Measurements from ENCODE around the gene CPLANE2. TPM values are rescaled to one million over a fixed set of nuclear protein-coding genes. Genes with fewer than 3 reads are reported as not detected.

CPLANE2 gene
- total RNA-seq, 1 donor from 2014 or later, result 8.6 TPM

- H4K20me1 ChIP-seq (ENCODE audit: insufficient read depth, low read length), result no peaks in the 10 kb centered on the region
- peaks cover 26% of the 10 kb centered on the region for H3K4me1 Mint-ChIP-seq (ENCODE audit: low read depth, unreplicated experiment)
- no peak overlapping the region for H3K4me3 Mint-ChIP-seq (ENCODE audit: unreplicated experiment)
- no peak overlapping the region for H3K9ac ChIP-seq (ENCODE audit: low read length)
- H2AFZ ChIP-seq (ENCODE audit: low read depth, low read length), result no peak overlapping the region
- H3K36me3 Mint-ChIP-seq (ENCODE audit: low read depth, unreplicated experiment), result no peaks in the 10 kb centered on the region
- H3K79me2 ChIP-seq (ENCODE audit: insufficient read depth, low read length), result no peaks in the 10 kb centered on the region
- peaks cover 30% of the 10 kb centered on the region for H3K4me1 ChIP-seq (ENCODE audit: insufficient read depth, low read length)
- no peaks in the 10 kb centered on the region for H3K27me3 Mint-ChIP-seq (ENCODE audit: low read depth, unreplicated experiment)
- no peaks in the 10 kb centered on the region for H3K9me3 Mint-ChIP-seq (ENCODE audit: unreplicated experiment)
- FAIRE-seq, result no peak
- H3K4me2 ChIP-seq (ENCODE audit: low read length), result no peak overlapping the region
- no peaks in the 10 kb centered on the region for H3K36me3 ChIP-seq (ENCODE audit: insufficient read depth, low read length)
- DNase-seq (ENCODE audit: low read depth), result no peak
- H3K27ac ChIP-seq (ENCODE audit: low read depth, low read length), result no peak overlapping the region
- no peaks in the 10 kb centered on the region for H3K27me3 ChIP-seq (ENCODE audit: insufficient read depth, low read length)
- TF ChIP-seq EZH2 (IDR thresholded peaks at IDR 0.05; ENCODE audit: insufficient read depth, low read length), result no peak
- no peak for TF ChIP-seq CTCF (IDR thresholded peaks at IDR 0.05; ENCODE audit: insufficient read depth, low read depth, low read length)
- H3K4me3 ChIP-seq (ENCODE audit: insufficient read depth, low read depth, low read length), result no peak overlapping the region
- no peaks in the 10 kb centered on the region for H3K9me3 ChIP-seq (ENCODE audit: insufficient read depth, low read depth, low read length)
- no peak overlapping the region for H3K27ac Mint-ChIP-seq (ENCODE audit: unreplicated experiment)
These were observed 52.3 kb downstream of the CPLANE2 start for GRCh38 chr1:16184557-16185303.

- peaks cover 25% of the 10 kb centered on the region for H3K4me1 Mint-ChIP-seq (ENCODE audit: low read depth, unreplicated experiment)
- TF ChIP-seq EZH2 (IDR thresholded peaks at IDR 0.05; ENCODE audit: insufficient read depth, low read length) (no peak), CTCF (IDR thresholded peaks at IDR 0.05; ENCODE audit: insufficient read depth, low read depth, low read length) (no peak)
- H3K27me3 Mint-ChIP-seq (ENCODE audit: low read depth, unreplicated experiment), result no peaks in the 10 kb centered on the region
These were observed 53.0 kb downstream of the CPLANE2 start for GRCh38 chr1:16183765-16184556.

More at GRCh38 chr1:16183765-16184556, 53.0 kb downstream of the CPLANE2 start:
- DNase-seq (ENCODE audit: low read depth) (no peak), FAIRE-seq (no peak)
- no peaks in the 10 kb centered on the region for H3K36me3 Mint-ChIP-seq (ENCODE audit: low read depth, unreplicated experiment)
- Histone ChIP-seq H3K4me2 (ENCODE audit: low read length) (no peak overlapping the region), H3K9ac (ENCODE audit: low read length) (no peak overlapping the region), H4K20me1 (ENCODE audit: insufficient read depth, low read length) (no peaks in the 10 kb centered on the region), H3K27me3 (ENCODE audit: insufficient read depth, low read length) (no peaks in the 10 kb centered on the region), H3K27ac (ENCODE audit: low read depth, low read length) (no peak overlapping the region), H3K4me3 (ENCODE audit: insufficient read depth, low read depth, low read length) (no peak overlapping the region), H3K36me3 (ENCODE audit: insufficient read depth, low read length) (no peaks in the 10 kb centered on the region), H3K9me3 (ENCODE audit: insufficient read depth, low read depth, low read length) (no peaks in the 10 kb centered on the region), H3K4me1 (ENCODE audit: insufficient read depth, low read length) (peaks cover 32% of the 10 kb centered on the region), H2AFZ (ENCODE audit: low read depth, low read length) (no peak overlapping the region), H3K79me2 (ENCODE audit: insufficient read depth, low read length) (no peaks in the 10 kb centered on the region)
- H3K27ac Mint-ChIP-seq (ENCODE audit: unreplicated experiment), result no peak overlapping the region
- H3K4me3 Mint-ChIP-seq (ENCODE audit: unreplicated experiment), result peak overlapping the region; percentile 11
- no peaks in the 10 kb centered on the region for H3K9me3 Mint-ChIP-seq (ENCODE audit: unreplicated experiment)
